ENCODE measurements around the gene SH2B3.

- TF ChIP-seq POLR2A (IDR thresholded peaks at IDR 0.05) (no peak), CTCF (IDR thresholded peaks at IDR 0.05) (no peak), POLR2AphosphoS5 (IDR thresholded peaks at IDR 0.05; ENCODE audit: insufficient read depth in 1 of 2, low read depth in 1 of 2) (no peak)
Measured at GRCh38 chr12:111389635-111390034, 16.1 kb upstream of the SH2B3 start.

Measured in vagina (tissue), 2 donors.